HG02623 (cell line): ENCODE measurements around the gene DIS3L2.
"Not testable (repeated sequence)": the region's sequence is repeated elsewhere in the genome, so short reads cannot be mapped to it uniquely, and the experiment has no call there.

Source experiments
- ATAC-seq: cut with Tn5 transposase; IDR thresholded peaks from one replicate; pipeline ENCODE4 v1.9.1; 2021; ENCODE audit warnings: moderate library complexity; ENCODE audit not compliant: unreplicated experiment

DIS3L2 gene

DNA sequence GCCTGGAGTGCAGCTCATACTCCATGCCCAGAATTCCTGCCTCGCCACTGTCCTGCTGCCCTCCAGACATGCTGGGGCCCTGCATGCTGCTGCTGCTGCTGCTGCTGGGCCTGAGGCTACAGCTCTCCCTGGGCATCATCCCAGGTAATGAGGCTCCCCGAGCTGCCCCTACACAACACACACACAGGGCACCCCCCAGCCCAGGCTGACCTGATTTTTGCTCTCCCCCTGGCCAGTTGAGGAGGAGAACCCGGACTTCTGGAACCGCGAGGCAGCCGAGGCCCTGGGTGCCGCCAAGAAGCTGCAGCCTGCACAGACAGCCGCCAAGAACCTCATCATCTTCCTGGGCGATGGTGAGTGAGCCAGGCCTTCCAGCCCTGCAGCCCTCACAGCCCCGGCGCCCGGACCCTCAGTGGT, 417.2 kb downstream of the DIS3L2 start, which contains the start of gene ALPP:
TSS of gene ALPP (plus strand) at position 17 of the 417 bp plus-strand sequence. CDS start at position 69, 52 bp downstream.
- ATAC-seq: not testable (repeated sequence)

DNA sequence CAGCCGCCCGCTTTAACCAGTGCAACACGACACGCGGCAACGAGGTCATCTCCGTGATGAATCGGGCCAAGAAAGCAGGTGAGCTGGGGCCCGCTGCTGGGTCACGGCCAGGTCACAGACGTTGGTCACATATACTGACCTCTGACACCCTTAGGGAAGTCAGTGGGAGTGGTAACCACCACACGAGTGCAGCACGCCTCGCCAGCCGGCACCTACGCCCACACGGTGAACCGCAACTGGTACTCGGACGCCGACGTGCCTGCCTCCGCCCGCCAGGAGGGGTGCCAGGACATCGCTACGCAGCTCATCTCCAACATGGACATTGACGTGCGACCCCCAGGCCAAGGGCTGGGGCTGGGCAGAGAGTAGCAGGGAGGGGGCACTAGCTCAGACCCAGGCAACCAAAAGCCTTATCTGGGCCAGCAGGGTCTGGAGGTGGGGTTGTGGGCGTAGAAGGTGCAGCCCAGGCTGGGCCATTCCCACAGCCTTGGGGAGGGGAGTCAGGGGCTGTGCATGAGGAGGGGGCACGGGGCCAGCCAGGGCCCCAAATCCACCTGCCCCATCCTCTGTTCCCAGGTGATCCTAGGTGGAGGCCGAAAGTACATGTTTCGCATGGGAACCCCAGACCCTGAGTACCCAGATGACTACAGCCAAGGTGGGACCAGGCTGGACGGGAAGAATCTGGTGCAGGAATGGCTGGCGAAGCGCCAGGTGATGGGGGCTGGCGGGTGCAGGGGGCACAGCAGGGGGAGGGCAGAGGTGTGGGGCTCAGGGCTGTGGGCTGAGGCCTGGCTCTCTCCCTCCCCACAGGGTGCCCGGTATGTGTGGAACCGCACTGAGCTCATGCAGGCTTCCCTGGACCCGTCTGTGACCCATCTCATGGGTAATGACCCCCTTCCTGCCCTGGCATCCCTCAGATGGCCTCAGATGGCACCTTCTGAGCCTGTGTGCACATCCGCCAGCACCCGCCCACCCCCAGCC, 418.4 kb downstream of the DIS3L2 start:
- not testable (repeated sequence) for ATAC-seq

DNA sequence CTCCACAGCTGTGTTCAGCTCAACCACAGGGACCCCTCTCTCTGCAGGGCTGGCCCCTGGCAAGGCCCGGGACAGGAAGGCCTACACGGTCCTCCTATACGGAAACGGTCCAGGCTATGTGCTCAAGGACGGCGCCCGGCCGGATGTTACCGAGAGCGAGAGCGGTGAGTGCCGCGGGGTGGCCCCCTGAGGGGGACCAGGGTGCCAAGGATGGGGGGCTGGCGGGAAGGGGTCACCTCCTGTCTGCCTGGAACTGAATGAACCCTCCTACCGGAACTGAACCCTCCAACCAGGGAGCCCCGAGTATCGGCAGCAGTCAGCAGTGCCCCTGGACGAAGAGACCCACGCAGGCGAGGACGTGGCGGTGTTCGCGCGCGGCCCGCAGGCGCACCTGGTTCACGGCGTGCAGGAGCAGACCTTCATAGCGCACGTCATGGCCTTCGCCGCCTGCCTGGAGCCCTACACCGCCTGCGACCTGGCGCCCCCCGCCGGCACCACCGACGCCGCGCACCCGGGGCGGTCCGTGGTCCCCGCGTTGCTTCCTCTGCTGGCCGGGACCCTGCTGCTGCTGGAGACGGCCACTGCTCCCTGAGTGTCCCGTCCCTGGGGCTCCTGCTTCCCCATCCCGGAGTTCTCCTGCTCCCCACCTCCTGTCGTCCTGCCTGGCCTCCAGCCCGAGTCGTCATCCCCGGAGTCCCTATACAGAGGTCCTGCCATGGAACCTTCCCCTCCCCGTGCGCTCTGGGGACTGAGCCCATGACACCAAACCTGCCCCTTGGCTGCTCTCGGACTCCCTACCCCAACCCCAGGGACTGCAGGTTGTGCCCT, 419.9 kb downstream of the DIS3L2 start:
- not testable (repeated sequence) for ATAC-seq

DNA sequence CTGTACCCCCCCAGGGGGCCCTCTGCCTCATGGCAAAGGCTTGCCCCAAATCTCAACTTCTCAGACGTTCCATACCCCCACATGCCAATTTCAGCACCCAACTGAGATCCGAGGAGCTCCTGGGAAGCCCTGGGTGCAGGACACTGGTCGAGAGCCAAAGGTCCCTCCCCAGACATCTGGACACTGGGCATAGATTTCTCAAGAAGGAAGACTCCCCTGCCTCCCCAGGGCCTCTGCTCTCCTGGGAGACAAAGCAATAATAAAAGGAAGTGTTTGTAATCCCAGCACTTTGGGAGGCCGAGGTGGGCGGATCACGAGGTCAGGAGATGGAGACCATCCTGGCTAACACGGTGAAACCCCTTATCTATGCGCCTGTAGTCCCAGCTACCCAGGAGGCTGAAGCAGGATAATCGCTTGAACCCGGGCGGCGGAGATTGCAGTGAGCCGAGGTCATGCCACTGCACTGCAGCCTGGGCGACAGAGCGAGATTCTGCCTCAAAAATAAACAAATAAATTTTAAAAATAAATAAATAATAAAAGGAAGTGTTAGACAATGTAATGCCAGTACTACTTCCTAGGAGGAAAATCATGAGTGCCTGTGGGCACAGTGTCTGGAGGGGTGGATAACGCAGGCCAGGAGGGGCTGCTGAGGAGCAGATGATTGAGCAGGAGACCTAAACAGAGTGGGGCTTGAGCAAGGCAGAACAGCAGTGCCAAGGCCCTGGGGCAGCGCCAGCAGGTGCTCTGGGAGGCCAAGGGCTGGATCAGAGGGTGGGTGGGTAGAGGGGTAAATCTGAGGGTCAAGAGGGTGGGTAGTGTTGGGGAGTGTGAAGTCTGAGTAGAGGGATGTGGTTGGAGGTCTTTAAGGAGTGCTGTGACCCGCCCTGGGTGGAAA, 421.1 kb downstream of the DIS3L2 start:
- ATAC-seq: no peak

- no peak for ATAC-seq
These were observed 423.0 kb downstream of the DIS3L2 start for GRCh38 chr2:232384466-232384865.

DNA sequence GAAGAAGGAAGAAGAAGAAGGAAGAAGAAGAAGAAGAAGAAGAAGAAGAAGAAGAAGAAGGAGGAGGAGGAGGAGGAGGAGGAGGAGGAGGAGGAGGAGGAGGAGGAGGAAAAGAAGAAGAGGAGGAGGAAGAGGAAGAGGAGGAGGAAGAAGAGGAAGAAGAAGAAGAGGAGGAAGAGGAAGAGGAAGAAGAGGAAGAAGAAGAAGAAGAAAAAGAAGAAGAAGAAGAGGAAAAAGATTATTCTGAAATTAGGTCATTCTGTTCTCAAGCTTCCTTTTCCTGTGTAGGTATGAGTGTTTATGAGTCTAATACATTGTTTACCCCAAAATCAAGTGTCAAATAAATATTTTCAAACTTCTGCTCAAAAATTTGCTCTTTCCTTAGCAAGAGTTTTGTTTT, 423.5 kb downstream of the DIS3L2 start:
- ATAC-seq: not testable (repeated sequence)

- no peak for ATAC-seq
These were observed 424.4 kb downstream of the DIS3L2 start for GRCh38 chr2:232385660-232386489.

DNA sequence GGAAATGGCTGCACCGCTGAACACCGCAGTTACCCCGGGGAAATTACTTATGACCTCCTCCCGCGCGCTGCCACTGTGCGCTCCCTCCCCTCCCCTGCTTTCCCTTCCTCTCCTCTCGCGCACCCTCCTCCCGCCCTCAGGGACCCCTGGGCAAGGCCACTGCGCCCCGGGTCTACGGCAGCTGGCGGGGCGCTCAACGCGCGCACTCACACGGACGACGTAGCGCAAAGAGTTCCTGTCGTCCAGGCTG, 424.9 kb downstream of the DIS3L2 start:
- no peak for ATAC-seq
